ENCODE results near the gene ZMYM4. TPM values are rescaled to one million over a fixed set of nuclear protein-coding genes. Genes with fewer than 3 reads are reported as not detected.
"Not testable (repeated sequence)": the region's sequence is repeated elsewhere in the genome, so short reads cannot be mapped to it uniquely, and the experiment has no call there.

Gene ZMYM4
- polyA plus RNA-seq, 1 donor (not counting 4 experiments of a cell fraction or from before 2014, with no cell fraction given): 24.8 TPM

- Histone ChIP-seq H3K27me3 (ENCODE audit: control insufficient read depth, extremely low read depth, insufficient read depth, low read length) (no peaks in the 10 kb centered on the region), H3K4me3 (ENCODE audit: control insufficient read depth in 2 of 3, extremely low read depth in 1 of 3, insufficient read depth in 2 of 3, low read depth in 1 of 3, low read length in 3 of 3) (no peak overlapping the region), H3K4me1 (ENCODE audit: control insufficient read depth, extremely low read depth, insufficient read depth, low read length) (no peaks in the 10 kb centered on the region), H3K9me1 (ENCODE audit: control insufficient read depth, extremely low read depth, insufficient read depth, low read length) (no peaks in the 10 kb centered on the region), H3K4me2 (ENCODE audit: control insufficient read depth, extremely low read depth, insufficient read depth, low read depth, low read length) (no peak overlapping the region), H3K79me2 (ENCODE audit: control insufficient read depth, insufficient read depth, low read length) (peaks cover 4% of the 10 kb centered on the region), H2AFZ (ENCODE audit: control insufficient read depth, low read length) (no peak overlapping the region), H3K27ac (ENCODE audit: control insufficient read depth, insufficient read depth, low read length) (no peak overlapping the region), H3K36me3 (ENCODE audit: control insufficient read depth in 2 of 2, extremely low read depth in 1 of 2, insufficient read depth in 2 of 2, low read length in 2 of 2) (peaks cover 2 to 5% of the 10 kb centered on the region in 2 experiments), H4K20me1 (ENCODE audit: control insufficient read depth, extremely low read depth, insufficient read depth, low read length) (peaks cover 3% of the 10 kb centered on the region), H3K9me3 (ENCODE audit: control insufficient read depth, low read depth, low read length) (no peaks in the 10 kb centered on the region), H3K9ac (ENCODE audit: control insufficient read depth, extremely low read depth, insufficient read depth, low read length) (no peak overlapping the region)
- no peak for DNase-seq (ENCODE audit: low read depth, low spot score)
- FAIRE-seq: no peak
- dilution Hi-C loops (cut with MboI; ENCODE audit: extremely low pct_ligation_motif_present, low sequenced_read_pairs): no loop called here
- TF ChIP-seq, protein P1, sequence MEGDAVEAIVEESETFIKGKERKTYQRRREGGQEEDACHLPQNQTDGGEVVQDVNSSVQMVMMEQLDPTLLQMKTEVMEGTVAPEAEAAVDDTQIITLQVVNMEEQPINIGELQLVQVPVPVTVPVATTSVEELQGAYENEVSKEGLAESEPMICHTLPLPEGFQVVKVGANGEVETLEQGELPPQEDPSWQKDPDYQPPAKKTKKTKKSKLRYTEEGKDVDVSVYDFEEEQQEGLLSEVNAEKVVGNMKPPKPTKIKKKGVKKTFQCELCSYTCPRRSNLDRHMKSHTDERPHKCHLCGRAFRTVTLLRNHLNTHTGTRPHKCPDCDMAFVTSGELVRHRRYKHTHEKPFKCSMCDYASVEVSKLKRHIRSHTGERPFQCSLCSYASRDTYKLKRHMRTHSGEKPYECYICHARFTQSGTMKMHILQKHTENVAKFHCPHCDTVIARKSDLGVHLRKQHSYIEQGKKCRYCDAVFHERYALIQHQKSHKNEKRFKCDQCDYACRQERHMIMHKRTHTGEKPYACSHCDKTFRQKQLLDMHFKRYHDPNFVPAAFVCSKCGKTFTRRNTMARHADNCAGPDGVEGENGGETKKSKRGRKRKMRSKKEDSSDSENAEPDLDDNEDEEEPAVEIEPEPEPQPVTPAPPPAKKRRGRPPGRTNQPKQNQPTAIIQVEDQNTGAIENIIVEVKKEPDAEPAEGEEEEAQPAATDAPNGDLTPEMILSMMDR (optimal IDR thresholded peaks at IDR 0.05 in 1 of 3, IDR thresholded peaks at IDR 0.05 in 1 of 3, conservative IDR thresholded peaks at IDR 0.05 in 1 of 3; ENCODE audit: extremely low read depth in 1 of 3, insufficient read depth in 2 of 3, low read length in 3 of 3): no peak
- TF ChIP-seq EZH2 (IDR thresholded peaks at IDR 0.05; ENCODE audit: low read length): no peak
Measured at GRCh38 chr1:35326246-35326866, 57.8 kb downstream of the ZMYM4 start.

GRCh38 chr1:35331618-35332017 lies 63.1 kb downstream of the ZMYM4 start:
- dilution Hi-C loops (cut with MboI; ENCODE audit: extremely low pct_ligation_motif_present, low sequenced_read_pairs); H3K27ac ChIP-seq (ENCODE audit: control insufficient read depth, insufficient read depth, low read length); H3K4me1 ChIP-seq (ENCODE audit: control insufficient read depth, extremely low read depth, insufficient read depth, low read length); FAIRE-seq; H3K27me3 ChIP-seq (ENCODE audit: control insufficient read depth, extremely low read depth, insufficient read depth, low read length); H4K20me1 ChIP-seq (ENCODE audit: control insufficient read depth, extremely low read depth, insufficient read depth, low read length); H3K79me2 ChIP-seq (ENCODE audit: control insufficient read depth, insufficient read depth, low read length); H3K9me3 ChIP-seq (ENCODE audit: control insufficient read depth, low read depth, low read length); H2AFZ ChIP-seq (ENCODE audit: control insufficient read depth, low read length); H3K9ac ChIP-seq (ENCODE audit: control insufficient read depth, extremely low read depth, insufficient read depth, low read length); H3K4me2 ChIP-seq (ENCODE audit: control insufficient read depth, extremely low read depth, insufficient read depth, low read depth, low read length); H3K36me3 ChIP-seq (ENCODE audit: control insufficient read depth in 2 of 2, extremely low read depth in 1 of 2, insufficient read depth in 2 of 2, low read length in 2 of 2); DNase-seq (ENCODE audit: low read depth, low spot score); H3K9me1 ChIP-seq (ENCODE audit: control insufficient read depth, extremely low read depth, insufficient read depth, low read length); H3K4me3 ChIP-seq (ENCODE audit: control insufficient read depth in 2 of 3, extremely low read depth in 1 of 3, insufficient read depth in 2 of 3, low read depth in 1 of 3, low read length in 3 of 3): not testable (repeated sequence)

- no peaks in the 10 kb centered on the region for H3K4me1 ChIP-seq (ENCODE audit: control insufficient read depth, extremely low read depth, insufficient read depth, low read length)
- peaks cover 0 to 4% of the 10 kb centered on the region in 2 experiments for H3K36me3 ChIP-seq (ENCODE audit: control insufficient read depth in 2 of 2, extremely low read depth in 1 of 2, insufficient read depth in 2 of 2, low read length in 2 of 2)
- H2AFZ ChIP-seq (ENCODE audit: control insufficient read depth, low read length): no peak overlapping the region
- no peak overlapping the region for H3K27ac ChIP-seq (ENCODE audit: control insufficient read depth, insufficient read depth, low read length)
- FAIRE-seq (no peak), DNase-seq (ENCODE audit: low read depth, low spot score) (no peak)
- H3K4me2 ChIP-seq (ENCODE audit: control insufficient read depth, extremely low read depth, insufficient read depth, low read depth, low read length): no peak overlapping the region
- no peaks in the 10 kb centered on the region for H3K9me1 ChIP-seq (ENCODE audit: control insufficient read depth, extremely low read depth, insufficient read depth, low read length)
- peaks cover 16% of the 10 kb centered on the region for H3K79me2 ChIP-seq (ENCODE audit: control insufficient read depth, insufficient read depth, low read length)
- no peaks in the 10 kb centered on the region for H3K27me3 ChIP-seq (ENCODE audit: control insufficient read depth, extremely low read depth, insufficient read depth, low read length)
- H4K20me1 ChIP-seq (ENCODE audit: control insufficient read depth, extremely low read depth, insufficient read depth, low read length): peaks cover 3% of the 10 kb centered on the region
- dilution Hi-C loops (cut with MboI; ENCODE audit: extremely low pct_ligation_motif_present, low sequenced_read_pairs): no loop called here
- TF ChIP-seq, protein P1 (optimal IDR thresholded peaks at IDR 0.05 in 1 of 3, IDR thresholded peaks at IDR 0.05 in 1 of 3, conservative IDR thresholded peaks at IDR 0.05 in 1 of 3; ENCODE audit: extremely low read depth in 1 of 3, insufficient read depth in 2 of 3, low read length in 3 of 3): no peak
- no peak for TF ChIP-seq EZH2 (IDR thresholded peaks at IDR 0.05; ENCODE audit: low read length)
- H3K9me3 ChIP-seq (ENCODE audit: control insufficient read depth, low read depth, low read length): no peaks in the 10 kb centered on the region
- H3K9ac ChIP-seq (ENCODE audit: control insufficient read depth, extremely low read depth, insufficient read depth, low read length): no peak overlapping the region
- no peak overlapping the region for H3K4me3 ChIP-seq (ENCODE audit: control insufficient read depth in 2 of 3, extremely low read depth in 1 of 3, insufficient read depth in 2 of 3, low read depth in 1 of 3, low read length in 3 of 3)
Measured at GRCh38 chr1:35334485-35334884, 66.0 kb downstream of the ZMYM4 start.
